Stimulated activated CD4-positive, alpha-beta T cell treated with anti-CD3 and anti-CD28 coated beads, Interleukin-4, amount 100 ng/mL, for 1 hour (primary cell): Measurements from ENCODE around the gene ITIH5.

ENCODE experiments used
- DNase-seq: peaks from one replicate; pipeline ENCODE4 v3.0.0-alpha.2; 2020

ITIH5 gene

DNA sequence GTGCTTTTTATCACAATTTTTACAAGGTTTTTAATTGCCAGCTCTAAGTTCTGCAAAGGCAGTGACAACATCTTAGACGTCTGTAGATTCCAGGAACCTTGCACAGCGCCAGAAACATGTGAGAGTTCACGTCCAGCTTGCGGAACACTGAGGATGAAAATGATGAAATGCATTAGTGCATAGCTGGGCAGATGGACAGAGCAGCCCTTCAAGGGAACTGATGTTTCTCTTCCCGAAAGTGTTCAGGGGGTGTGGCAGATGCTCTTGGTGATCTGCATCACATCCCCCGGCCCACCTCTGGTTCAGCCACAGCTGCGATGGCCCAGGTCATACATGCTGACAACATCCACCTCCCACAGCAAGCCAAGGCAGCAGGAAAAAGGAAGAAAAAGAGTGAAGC lies 40.9 kb downstream of the ITIH5 start:
- no peak for DNase-seq

DNA sequence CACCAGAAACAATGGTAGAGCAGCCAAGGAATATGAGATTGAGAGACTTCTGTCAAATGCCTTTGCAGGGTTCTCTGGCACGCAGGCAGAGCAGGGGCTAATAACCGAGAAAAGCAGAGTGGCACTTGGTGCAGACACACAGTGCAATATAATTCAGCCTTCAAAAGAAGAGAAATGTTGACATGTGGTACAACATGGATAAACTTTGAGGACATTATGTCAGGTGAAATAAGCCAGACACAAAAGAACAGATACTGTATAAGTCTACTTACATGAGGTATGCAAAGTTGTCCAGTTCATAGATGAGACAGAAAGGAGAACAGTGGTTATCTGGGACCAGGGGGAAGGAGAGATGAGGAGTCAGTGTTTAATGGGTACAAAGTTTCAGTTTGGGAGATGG lies 41.8 kb downstream of the ITIH5 start:
- DNase-seq: no peak

DNA sequence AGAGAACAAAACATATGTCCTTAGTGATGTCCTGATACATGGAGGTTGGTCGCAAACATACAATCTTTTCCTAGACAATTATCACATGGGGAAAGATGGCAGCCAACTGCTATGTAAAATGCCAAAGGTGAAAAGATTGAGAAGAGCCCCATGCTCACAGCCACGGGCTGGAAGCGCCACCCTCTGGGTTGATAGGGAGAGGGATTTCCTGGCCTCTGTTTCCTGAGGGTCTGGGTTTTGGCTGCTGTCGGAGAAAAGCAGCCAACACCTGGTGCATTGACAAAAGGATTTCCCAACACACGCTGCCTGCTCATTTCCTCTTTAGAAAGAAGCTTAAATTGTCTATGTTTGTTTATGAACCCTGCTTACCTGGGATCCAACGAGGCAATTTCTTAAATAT lies 43.8 kb downstream of the ITIH5 start:
- DNase-seq: no peak

DNA sequence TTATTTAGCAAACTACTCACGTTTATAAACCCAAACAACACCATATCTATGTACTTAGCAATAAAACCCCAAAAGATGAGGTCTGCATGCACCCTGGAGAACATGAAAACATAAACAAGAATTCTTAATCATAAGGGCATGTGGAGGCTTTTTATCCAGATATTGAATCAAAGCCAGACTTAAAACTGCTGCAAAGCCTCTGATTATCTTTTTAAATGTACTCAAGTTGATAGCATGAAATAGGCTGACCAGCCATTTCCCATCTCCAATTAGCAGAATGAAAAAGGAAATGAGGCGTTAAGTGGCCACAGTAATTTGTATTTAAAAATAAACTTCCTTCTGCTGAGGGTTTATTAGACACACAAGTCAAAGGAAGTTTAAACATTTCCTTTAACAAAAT lies 48.3 kb downstream of the ITIH5 start:
- DNase-seq: no peak

DNA sequence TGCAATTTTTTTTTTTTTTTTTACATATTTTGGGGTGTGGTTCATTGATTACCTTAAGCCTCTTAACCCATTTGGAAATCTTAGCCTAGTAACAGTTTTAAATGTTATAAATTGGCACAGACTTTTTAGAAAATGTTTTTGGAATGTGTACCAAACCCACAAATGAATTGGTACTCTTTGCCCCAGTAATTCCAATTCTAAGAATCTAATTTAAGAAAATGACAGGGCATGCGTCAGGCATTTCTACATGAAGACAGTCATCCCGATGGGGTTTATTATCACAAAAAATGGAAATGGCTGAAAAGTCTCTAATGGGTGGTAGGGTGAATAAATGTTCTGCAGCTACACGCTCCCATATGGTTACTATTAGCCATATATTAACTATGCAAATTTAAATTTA lies 54.9 kb downstream of the ITIH5 start:
- no peak for DNase-seq

DNA sequence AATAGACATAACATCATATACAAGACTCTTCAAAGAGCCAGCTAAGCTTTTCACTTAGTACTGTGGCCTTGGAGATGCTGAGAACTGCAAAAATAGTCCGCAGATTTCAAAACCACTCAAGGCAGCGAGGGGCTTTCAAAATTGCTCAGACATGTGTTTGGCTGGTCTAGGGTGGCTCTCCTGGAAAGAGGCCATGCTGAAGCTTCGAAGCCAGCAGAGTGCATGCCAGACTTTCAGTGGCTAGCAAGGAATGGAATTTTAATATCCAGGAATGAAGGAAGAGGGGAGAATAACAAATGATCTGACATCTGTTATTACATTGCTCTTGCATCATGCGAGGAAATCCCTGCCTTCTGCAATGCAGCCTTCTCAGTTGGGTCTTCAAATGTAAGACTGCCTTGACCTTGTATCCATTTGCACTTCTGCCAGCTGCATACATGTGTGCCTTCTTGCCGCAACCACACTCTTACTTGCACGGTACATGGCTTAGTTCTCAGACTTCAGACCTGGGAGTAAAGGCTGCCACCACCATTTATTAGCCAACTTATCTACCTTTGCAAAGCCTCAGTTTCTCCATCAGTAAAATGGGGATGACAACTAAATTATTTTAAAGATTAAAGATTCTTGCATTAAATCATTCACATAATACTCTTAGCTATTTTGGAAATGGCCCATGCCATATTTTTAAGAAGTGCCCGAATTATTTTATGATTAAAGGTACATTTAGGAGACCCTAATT lies 55.9 kb downstream of the ITIH5 start:
- no peak for DNase-seq

DNA sequence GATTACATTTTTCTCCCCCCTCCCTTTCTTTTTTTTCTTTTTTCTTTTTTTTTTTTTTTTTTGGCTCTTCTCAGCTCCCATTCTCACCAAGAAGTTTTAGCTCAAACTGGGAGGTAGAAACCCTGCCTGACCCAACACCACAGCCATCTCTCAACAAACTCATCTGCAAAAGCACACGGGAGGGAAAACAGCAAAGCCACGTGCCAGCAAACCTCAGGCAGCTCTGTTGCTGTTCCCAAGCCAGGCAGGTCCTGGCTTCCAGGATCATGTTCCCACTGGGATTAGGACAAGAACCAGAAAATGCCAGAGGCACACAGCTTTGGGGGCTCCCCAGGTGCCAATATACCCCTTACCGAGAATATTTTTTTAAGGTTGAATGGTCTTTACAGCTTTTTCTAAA lies 56.7 kb downstream of the ITIH5 start:
- no peak for DNase-seq

DNA sequence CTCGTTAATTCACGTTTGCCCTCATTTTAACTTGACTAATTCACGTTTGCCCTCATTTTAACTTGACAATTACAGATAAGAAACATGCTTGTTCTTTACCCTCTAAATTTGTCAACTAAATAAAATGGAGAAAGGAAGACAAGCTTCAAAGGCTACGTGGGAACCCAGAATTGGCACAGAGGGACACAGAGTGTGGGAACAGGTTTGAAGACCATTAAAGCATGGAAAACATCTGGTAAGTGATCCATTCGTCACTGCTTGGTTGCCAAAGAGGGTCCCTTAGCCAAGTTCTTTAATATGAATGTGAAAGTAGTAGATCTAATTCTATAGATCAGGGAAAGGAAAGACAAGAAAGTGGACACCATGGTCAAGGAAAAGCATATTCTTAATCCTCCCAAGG lies 57.2 kb downstream of the ITIH5 start:
- no peak for DNase-seq

DNA sequence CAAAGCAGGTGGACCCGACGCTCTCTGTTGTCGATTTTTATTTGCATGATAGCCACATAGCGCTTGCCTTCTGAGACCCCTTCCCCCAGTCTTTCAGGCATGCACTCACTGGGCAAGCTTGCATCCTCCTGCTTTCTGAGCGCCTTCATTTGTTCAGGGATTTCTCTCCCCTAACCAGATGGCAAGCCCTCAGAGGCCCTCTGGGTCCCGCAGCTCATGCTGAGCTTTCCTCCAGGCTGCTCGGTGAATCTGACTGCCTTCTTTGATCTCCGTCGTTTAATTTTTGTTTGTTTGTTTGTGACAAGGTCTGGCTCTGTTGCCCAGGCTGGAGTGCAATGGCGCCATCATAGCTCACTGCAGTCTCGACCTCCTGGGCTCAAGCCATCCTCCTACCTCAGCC lies 58.8 kb downstream of the ITIH5 start:
- DNase-seq: no peak

DNA sequence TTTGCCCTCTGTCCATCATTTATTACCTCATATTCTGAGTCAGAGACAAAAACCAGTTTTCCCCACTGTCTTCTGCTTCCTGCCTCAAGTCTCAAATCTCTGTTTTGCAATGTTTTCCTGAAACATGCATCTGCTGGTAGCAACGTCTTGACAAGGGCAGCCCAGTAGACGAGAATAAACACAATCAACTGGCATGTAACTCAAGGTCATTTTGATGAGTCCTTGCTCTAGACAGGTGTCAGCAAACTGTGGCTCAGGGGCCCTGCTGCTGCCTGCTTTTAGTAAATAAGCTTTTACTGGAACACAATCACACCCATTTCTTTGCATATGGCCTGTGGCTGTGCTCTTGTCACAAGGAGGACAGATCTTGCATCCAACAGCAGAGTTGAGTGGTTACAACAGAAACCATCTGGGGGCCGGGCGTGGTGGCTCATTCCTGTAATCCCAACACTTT lies 59.8 kb downstream of the ITIH5 start:
- DNase-seq: no peak

DNA sequence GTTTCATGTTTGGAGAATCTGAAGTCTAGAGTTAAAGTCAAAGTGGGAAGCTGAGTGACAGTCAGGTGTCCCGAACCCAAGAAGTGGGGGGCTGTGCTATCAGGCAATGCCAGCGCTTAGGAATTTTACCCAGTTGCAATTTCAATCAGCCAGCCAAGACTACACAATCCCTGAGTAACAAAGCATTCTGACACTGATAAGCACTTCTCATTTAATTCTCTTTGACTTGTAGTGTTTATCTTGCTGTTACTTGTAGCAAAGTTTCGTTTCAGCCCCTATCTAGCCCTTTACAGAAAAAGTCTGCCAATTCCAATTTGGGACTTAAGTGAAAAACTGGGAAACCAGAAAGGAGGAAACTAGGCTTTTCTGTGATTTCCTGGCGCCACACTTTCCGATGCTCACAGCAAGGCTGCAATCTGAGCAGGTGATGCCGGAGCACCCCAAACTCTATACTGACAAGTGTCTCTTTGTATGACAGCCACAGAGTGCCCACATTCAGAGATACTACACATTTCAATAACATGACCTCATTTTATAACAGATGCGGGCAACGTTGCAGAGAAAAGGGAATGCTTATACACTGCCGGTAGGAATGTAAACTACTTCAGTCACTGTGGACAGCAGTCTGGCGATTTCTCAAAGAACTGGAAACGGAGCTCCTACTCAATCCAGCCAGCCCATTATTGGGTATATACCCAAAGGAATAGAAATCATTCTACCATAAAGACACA lies 61.0 kb downstream of the ITIH5 start:
- no peak for DNase-seq

DNA sequence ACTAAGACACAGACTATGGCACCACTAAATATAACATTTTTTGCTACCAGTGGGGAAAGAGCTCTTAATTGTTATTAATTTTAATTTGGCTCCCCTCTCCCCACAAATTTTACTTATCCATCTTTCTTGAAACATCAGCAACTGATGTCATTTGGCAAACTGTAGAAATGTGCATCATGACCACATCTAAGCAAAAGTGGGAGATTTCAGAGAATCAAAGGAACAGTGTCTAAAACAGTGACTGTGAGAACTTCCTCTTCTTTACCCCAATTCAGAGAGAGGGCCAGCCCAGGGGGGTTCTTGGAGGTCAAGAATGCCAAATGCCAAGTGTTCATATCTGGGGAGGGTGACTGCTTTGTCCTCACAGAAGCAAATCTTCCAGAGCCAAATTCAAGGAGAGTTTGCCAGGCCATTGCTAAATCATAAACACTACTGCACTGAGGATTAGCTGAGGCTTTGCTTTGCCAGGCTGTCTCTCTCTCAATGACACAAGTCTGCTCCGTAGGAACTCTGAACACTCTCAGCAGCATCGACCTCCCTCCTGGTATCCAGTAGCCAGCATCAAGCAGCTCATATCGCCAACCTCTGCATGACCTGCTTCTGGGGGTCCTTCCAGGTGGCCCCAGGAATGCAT lies 65.6 kb downstream of the ITIH5 start:
- DNase-seq: no peak

DNA sequence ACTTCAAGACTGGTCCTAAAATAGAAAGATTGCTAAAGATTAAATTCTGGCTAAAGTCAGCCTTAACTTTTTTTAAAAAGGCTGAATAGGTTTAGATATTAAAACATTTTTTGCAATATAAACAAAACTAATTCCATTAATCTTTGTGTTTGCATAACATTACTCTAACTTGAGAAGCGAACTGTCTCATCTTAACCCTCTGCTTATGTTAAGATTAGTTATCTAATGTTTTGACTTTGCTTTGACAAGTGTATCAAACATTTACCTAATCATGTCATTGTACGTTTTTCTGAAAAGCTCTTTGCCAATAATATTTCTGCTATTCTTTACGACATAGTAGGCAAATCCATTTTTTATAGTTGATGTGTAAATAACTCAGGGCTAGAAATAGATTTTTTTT lies 68.0 kb downstream of the ITIH5 start:
- no peak for DNase-seq

DNA sequence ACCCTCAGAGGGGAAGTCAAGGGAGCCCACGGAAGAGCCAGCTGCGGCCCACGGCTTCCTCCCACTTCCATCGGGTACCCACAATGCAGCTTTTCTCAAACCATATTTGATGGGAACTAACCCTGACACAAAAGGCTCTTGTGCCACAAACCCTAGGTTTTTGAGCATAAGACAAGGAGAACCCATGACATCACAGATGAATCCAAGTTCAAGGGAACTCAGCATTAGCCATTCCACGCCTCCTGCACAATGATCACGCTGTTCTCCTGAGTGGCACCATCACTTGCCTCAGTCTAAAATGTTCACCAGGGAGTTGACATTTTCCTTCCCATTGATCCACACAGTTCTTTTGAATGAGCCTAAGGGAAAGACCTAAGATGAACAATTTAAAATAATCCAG lies 70.4 kb downstream of the ITIH5 start:
- DNase-seq: no peak

DNA sequence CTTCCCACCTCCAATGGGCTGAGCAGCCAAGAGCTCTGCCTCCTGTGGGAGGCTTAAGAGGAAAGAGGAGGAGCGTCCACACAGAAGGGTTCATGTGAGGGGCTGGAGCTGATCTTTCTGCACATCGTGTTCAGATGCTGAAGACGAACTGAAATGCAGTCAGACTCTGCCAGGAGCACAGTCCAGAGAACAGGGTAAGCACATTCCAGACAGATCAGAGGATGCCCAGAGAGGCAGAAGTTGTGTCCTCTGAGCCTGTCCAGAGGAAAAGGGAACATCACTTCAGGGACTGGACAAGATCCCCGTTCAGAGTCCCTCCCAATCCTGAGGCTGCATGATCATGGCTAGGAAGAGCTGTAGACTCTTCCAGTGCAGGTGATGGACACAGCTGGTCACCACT lies 72.9 kb downstream of the ITIH5 start:
- no peak for DNase-seq

DNA sequence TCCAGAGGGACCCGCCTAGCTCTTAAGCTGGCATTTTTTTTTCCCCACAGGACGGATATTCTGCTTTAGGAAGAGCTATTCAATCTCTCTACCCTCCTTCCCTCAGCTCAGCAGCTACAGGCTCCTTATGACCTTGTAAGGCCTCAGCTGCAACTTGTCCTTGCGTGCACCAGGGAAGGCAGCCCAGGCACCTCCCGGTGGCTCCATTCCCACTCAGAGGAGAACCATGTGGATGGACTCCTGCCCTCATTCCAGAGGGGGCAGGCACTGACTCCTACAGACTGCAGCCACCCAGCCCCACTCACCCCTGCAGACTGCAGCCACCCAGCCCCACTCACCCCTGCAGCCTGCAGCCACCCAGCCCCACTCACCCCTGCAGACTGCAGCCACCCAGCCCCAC lies 73.7 kb downstream of the ITIH5 start:
- no peak for DNase-seq

DNA sequence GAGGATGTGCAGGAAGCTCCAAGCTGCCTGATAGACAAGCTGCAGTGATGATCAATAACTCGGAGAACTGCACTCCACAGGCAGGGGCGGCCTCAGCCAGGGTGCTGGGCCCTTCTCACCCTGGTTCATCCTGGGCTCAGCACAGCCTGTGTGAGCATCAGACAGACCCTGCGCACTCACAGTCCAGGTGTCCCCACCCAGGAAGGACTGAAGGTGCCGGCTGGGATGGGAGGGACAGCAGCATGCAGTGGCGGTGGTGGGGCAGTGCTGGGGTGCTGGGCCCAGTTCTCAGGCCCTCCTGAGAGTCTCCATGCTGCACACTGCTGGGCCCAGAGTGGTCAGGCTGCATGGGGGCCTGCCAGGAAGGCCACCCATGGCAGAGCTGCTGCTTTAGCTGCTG lies 74.1 kb downstream of the ITIH5 start:
- DNase-seq: no peak

DNA sequence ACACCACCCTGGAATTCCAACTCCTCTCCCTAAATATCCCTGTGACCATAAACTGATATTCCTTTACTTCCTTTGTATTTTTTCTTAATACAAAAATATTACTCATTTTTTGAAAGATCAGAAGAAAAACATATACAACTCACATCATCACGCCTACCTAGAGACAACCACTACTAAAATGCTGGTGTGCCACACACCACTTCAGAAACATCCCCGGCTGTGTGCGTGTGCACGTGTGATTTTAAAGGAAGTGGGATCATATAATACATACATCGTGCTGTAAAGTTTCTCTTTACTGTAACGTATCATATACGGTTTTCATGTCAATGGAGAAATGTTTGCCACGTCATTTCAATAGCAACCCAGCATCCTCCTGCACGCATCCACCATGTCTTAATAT lies 76.5 kb downstream of the ITIH5 start:
- no peak for DNase-seq

DNA sequence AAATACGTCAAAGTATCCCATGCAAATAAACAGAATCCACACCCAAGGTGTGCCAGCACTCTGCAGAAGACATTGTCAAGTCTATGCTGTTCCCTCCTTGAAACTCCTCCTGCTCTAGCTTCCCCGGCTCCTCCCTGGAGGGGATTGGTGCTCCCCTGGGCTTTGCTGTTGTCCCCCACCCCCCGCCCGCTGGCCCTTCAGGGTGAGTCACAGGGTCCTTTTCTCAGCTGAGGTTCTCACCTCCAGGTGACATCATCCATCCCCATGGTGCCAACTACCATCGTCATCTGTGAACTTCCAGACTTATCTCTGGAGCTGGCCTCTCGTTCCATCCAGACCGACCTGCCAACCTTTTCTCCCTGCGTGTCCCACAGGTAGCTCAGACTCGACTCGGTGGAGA lies 77.0 kb downstream of the ITIH5 start:
- DNase-seq: no peak

DNA sequence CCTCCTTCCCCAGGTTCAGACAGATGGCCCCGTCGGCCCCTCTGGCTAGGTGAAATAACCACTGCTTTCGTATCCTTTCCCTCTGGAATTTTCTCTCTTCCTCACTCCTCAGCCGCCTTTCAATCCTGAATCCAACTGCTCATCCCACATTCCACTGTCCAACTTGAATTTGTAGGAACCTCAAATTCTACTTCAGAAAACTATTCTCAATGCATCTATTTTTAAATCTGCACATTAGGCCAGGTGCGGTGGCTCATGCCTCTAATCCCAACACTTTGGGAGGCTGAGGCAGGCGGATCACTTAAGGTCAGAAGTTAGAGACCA lies 78.9 kb downstream of the ITIH5 start:
- DNase-seq: no peak

DNA sequence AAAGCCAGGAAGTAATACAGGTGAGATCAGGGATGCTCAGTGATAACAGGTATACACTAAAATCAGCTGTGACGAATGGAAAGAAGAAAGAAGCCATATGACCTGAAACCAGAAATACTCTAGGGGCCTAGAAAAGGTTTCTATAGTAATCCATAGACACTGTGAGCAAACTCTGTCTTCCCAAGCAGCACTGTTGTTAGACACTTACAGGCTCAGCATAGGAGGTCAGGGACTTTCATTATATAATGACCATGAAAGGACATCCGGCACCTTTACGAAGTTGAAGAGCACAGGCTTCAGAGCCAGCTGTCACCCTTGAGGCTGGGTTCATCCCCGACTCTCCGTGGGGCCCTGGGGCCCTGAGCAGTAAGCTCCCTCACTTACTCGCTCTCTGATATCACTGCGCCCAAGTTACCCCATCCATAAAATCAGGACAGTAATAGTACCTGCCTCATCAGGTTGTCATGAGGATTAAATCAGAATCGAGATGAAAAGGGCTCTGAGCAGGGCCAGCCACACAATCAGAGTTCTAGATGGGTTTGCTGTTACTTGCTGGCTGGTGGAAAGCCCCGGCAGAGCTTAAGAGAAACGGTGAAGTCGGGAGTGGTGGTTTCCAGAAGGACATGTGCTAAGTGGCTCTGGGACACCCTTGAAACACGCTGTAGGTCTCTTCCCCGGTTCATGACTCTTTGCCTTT lies 79.5 kb downstream of the ITIH5 start:
- no peak for DNase-seq

DNA sequence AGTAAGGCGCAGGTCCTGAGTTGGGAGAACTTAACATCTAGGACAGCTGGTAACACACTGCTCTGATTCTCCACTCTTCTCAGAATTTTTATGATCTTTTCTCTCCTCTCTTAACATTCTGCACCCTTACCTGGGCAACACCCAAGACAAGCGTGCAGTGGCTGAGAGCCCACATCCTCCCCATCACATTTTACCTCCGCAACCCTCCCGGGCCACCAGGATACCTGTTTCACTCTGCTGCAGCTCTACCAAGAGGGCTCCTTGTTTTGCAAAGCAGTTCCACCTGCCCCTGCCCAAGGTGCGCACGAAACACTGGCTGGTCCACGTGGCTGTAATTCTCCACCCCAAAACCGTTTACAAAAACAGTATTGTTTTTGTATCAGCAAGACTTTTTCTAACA lies 81.5 kb downstream of the ITIH5 start:
- DNase-seq: no peak

DNA sequence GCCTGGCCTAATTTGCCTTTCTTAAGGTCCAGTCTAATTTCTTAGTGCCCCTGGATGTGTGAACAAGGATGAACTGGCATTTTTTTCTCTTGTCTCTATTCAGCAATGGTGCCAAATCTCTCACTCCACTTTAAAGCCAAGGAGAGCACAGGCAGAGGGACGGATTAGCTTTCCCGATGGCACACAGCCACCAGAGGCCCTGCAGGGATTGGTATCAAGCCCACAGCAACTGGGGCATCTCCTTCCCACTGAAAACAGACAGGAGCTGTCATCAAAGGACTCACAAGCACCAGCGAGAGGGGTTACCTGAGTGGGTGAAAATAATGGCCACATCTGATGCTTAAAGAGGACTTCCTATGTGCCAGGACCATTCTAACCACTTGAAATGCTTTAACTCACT lies 83.1 kb downstream of the ITIH5 start:
- DNase-seq: no peak

DNA sequence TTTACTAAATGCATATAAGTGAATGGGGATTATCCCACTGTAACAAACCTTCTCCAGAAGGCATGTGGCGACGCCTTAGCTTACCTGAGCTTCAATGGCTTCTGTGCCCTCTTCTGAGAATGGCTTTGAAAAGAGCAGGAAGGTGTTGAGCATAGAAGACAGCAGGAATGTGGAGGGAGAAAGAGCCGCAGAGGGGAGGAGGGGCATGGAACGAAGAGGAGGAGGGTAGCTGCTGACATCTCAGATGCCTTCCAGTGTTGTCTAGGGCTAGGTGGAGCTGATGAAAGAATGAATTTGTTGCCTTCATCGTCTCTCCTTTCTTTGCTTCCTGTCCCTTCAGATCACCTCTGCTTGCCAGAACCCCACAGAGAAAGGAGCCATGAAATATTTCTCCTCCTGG lies 86.2 kb downstream of the ITIH5 start:
- DNase-seq: no peak
